22Rv1 (cell line): ENCODE measurements around the gene COQ8A.

Experiments used
- H3K27ac ChIP-seq: fragments of 450-650 bp; 2 replicates; pipeline ENCODE4 v1.5.1; 2017
- CTCF ChIP-seq: fragments of 450-650 bp; IDR thresholded peaks from 2 replicates; pipeline ENCODE4 v1.5.1; 2017; ENCODE audit warnings: mild to moderate bottlenecking
- ZFX ChIP-seq: fragments of 450-650 bp; IDR thresholded peaks from 2 replicates; pipeline ENCODE4 v1.6.1; 2017; ENCODE audit warnings: antibody characterized with exemption, borderline replicate concordance

The COQ8A gene

DNA sequence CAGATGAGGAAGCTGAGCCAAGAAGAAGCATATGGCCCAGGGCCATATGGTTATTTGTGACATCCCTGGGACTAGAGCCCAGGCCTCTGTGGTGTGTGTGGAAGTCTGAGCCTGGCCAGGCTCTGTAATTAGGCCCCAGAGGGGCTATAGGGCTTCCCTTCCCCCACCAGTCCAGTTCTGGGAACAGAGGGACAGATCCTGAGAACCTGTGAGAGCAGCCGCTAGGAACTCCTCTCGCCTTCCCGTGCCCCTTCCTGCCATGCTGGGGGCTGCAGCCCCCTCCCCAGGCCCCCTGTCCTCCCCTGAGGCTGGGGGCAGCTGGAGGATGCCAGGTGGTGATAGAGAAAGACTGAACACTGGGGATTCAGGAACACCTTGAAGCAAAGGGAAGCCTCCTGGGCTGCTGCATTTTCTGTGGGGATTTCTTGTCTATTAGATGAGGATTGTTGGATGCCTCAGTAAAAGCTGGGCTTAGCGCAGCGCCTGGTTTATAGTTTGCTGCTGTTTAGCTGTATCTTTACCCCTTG is 33.3 kb downstream of the COQ8A start:
- TF ChIP-seq ZFX (no peak), CTCF (no peak)
- no peak overlapping the region for H3K27ac ChIP-seq

- TF ChIP-seq CTCF (no peak), ZFX (no peak)
- H3K27ac ChIP-seq: no peak overlapping the region
These were observed 33.9 kb downstream of the COQ8A start for GRCh38 chr1:226973898-226974543.

DNA sequence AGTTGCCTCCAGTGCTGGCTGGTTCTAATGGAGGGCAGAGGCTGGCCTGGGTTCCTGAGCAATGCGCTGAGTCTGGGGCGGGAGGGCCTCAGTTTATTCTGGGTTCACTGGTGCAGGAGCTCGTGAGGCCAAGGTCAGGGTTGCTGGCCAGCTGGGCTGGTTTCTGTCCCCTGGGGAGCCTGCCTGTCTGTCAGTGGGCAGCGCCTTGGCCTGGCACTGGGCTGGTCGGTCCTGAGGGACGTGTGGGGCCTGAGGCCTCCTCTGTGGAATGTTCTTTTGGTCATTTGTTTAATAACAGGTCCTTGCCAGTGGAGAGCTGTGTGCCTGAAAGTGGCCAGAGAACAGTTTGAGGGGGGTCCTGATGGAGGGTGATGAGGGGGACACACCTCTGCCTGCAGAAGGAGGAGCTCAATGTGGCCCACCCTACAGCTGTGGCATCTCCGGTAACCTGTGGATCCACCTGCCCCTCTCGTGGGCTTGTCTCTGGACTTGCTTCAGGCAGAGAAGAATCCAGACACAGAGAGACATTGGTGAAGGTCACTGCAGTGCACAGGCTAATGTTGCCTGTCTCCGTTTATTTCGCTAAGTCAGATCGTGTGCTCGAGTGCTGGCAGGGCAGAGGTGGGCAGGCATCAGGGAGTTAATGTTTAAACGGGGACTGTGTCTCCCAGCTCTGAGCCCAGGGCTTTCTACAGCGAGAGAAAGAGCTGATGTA is 34.6 kb downstream of the COQ8A start:
- no peak overlapping the region for H3K27ac ChIP-seq
- TF ChIP-seq CTCF (no peak), ZFX (no peak)

GRCh38 chr1:226975259-226976250 is 35.5 kb downstream of the COQ8A start:
- no peak overlapping the region for H3K27ac ChIP-seq
- no peak for TF ChIP-seq CTCF
- no peak for TF ChIP-seq ZFX

GRCh38 chr1:226976276-226976977 is 36.3 kb downstream of the COQ8A start:
- TF ChIP-seq ZFX: no peak
- no peak for TF ChIP-seq CTCF
- H3K27ac ChIP-seq: no peak overlapping the region

- TF ChIP-seq CTCF: no peak
- TF ChIP-seq ZFX: no peak
These were observed 37.0 kb downstream of the COQ8A start for GRCh38 chr1:226976978-226977642.

More at GRCh38 chr1:226976978-226977642, 37.0 kb downstream of the COQ8A start:
- no peak overlapping the region for H3K27ac ChIP-seq
